A673 (cell line): ENCODE data around the gene SIX2. TPM values are rescaled to one million over a fixed set of nuclear protein-coding genes. Genes with fewer than 3 reads are reported as not detected.

Source experiments
- BruUV-seq: library from RNA; stranded (reverse); fragments of 400-500 nt; replicated peaks from 2 replicates; lab custom pipeline; 2021; lab: Mats Ljungman, UMichigan
- CTCF ChIA-PET: fragments of 300-600 bp; sonication (Branson Sonifier 250); formaldehyde crosslinking; loops from one replicate; lab custom pipeline; 2022; ENCODE audit warnings: antibody characterized with exemption; lab: Charles Lee
- POLR2A ChIA-PET: fragments of 300-600 bp; sonication (Branson Sonifier 250); formaldehyde crosslinking; loops from one replicate; lab custom pipeline; 2022; ENCODE audit warnings: antibody characterized with exemption; ENCODE audit not compliant: low non-redundant PET; lab: Charles Lee
- DNase-seq: peaks from one replicate; pipeline ENCODE4 v3.0.0-alpha.2; 2015; ENCODE audit warnings: low spot score
- H3K27ac ChIP-seq: fragments of 200-600 bp; sonication (generic); 2 replicates; pipeline ENCODE4 v1.5.1; 2016; ENCODE audit warnings: mixed run types, low read depth, mild to moderate bottlenecking, mixed read lengths, antibody characterized with exemption, low read length; ENCODE audit not compliant: poor library complexity, severe bottlenecking
- H3K27me3 ChIP-seq: fragments of 200-600 bp; sonication (generic); replicated peaks from 2 replicates; pipeline ENCODE4 v1.6.1; 2017; ENCODE audit warnings: mixed run types, low read depth, mild to moderate bottlenecking, mixed read lengths, antibody characterized with exemption, low read length; ENCODE audit not compliant: insufficient read depth, poor library complexity
- H3K36me3 ChIP-seq: fragments of 200-600 bp; sonication (generic); 2 replicates; pipeline ENCODE4 v1.6.1; 2016; ENCODE audit warnings: mixed run types, mild to moderate bottlenecking, mixed read lengths, antibody characterized with exemption, low read length; ENCODE audit not compliant: insufficient read depth, poor library complexity, severe bottlenecking
- H3K4me1 ChIP-seq: fragments of 200-600 bp; sonication (generic); 2 replicates; pipeline ENCODE4 v1.6.1; 2017; ENCODE audit warnings: mixed run types, mild to moderate bottlenecking, mixed read lengths, antibody characterized with exemption, low read length; ENCODE audit not compliant: insufficient read depth, poor library complexity, severe bottlenecking
- H3K4me3 ChIP-seq: fragments of 200-600 bp; sonication (generic); 2 replicates; pipeline ENCODE4 v1.5.1; 2016; ENCODE audit warnings: low read depth, mixed run types, mild to moderate bottlenecking, mixed read lengths, low read length; ENCODE audit not compliant: poor library complexity, severe bottlenecking
- H3K9me3 ChIP-seq: fragments of 200-600 bp; sonication (generic); 2 replicates; pipeline ENCODE4 v1.6.1; 2016; ENCODE audit warnings: mixed run types, low read depth, mild to moderate bottlenecking, mixed read lengths, antibody characterized with exemption, low read length; ENCODE audit not compliant: poor library complexity, severe bottlenecking
- CTCF ChIP-seq: fragments of 300-800, 200-600 bp; sonication (generic); conservative IDR thresholded peaks from 2 replicates; pipeline ENCODE4 v1.5.1; 2017; ENCODE audit warnings: low read depth, mild to moderate bottlenecking, antibody characterized with exemption, low read length, moderate library complexity, mixed read lengths
- EZH2 ChIP-seq: fragments of 200-600 bp; sonication (generic); IDR thresholded peaks from 2 replicates; pipeline ENCODE4 v1.6.1; 2017; ENCODE audit warnings: borderline replicate concordance, low read depth, mild to moderate bottlenecking, mixed read lengths, antibody characterized with exemption, low read length; ENCODE audit not compliant: poor library complexity, severe bottlenecking
- intact Hi-C: fragments of 100-400 bp; cut with micrococcal nuclease; formaldehyde crosslinking; loops from one replicate; pipeline ENCODE4 v1.10.0; 2022; ENCODE audit not compliant: unreplicated experiment
- total RNA-seq: library from RNA; stranded (reverse); gene quantifications from 2 replicates; pipeline ENCODE4 v1.2.3, GENCODE V29; 2021

The SIX2 gene
- total RNA-seq, 1 experiment from 2014 or later: not detected

DNA sequence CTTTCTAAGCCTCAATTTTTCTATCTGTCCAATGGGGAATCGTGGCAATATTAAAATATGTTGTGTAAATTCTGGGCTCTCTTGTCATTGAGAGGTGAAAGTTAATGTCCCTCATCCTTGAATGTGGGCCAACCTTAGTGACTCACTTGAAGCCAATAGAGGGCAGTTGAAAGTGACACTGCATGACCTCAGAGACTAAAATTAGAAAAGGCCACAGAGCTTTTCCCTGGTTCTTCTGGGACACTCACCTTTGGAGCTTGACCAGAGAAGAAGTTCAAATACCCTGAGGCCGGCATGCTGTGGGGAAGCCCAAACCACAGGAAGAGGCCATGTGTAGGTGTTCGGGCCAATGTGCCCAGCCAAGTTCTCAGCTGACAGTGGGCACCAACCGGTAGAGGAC is 24.1 kb upstream of the SIX2 start:
- TF ChIP-seq EZH2: no peak
- TF ChIP-seq CTCF: no peak
- H3K36me3 ChIP-seq: no peaks in the 10 kb centered on the region
- H3K4me3 ChIP-seq: no peak overlapping the region
- POLR2A ChIA-PET: no interaction called here
- no TSS peak for BruUV-seq
- intact Hi-C loops: no loop called here
- H3K27me3 ChIP-seq: no peaks in the 10 kb centered on the region
- no peaks in the 10 kb centered on the region for H3K9me3 ChIP-seq
- H3K27ac ChIP-seq: no peak overlapping the region
- no peaks in the 10 kb centered on the region for H3K4me1 ChIP-seq
- CTCF ChIA-PET: no interaction called here
- no peak for DNase-seq

DNA sequence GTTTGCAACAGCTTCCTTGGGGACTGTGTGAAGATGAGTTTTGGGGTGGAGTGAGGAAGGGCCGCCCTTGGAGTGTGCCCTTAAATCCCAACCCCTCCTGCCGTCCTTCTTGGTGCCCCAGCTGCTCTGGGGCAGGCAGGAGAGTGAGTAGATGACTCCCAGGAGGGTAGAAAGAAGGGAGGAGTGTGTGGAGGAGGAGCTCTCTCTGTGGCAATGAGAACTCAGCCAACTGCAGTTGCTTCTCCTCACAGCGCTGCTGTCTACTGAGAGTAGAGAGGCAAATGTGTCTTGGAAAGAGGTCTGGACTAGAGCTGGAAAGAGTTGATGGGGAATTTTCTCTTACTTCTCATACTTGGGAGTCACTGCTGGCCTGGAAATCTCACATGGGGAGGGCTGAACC is 21.8 kb upstream of the SIX2 start:
- CTCF ChIA-PET: interaction anchor here (0.6 kb wide), 1 partner anchor 464 kb away, joined by 3 read pairs; no protein-coding TSS in a partner anchor
- TF ChIP-seq CTCF (no peak), EZH2 (no peak)
- H3K4me1 ChIP-seq: no peaks in the 10 kb centered on the region
- intact Hi-C loops: no loop called here
- no peak overlapping the region for H3K27ac ChIP-seq
- no peaks in the 10 kb centered on the region for H3K27me3 ChIP-seq
- DNase-seq: no peak
- POLR2A ChIA-PET: no interaction called here
- no peak overlapping the region for H3K4me3 ChIP-seq
- H3K9me3 ChIP-seq: no peaks in the 10 kb centered on the region
- no TSS peak for BruUV-seq
- no peaks in the 10 kb centered on the region for H3K36me3 ChIP-seq

DNA sequence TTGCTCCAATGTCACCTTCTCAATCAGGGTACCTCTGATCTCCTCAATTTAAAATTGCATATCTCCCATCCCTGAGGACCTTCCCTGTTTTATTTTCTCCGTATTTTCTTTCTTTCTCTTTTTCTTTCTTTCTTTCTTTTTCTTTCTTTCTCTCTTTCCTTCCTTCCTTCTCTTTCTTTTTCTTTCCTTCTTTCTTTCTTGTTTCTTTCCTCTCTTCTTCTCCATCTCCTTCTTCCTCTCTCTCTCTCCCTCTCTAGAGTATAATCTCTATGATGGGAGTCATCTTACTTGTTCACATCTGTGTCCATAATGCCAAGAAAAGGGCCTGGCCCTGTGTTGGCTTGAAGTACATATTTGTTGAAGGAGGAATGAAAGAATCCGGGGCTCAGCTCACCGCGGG is 21.3 kb upstream of the SIX2 start:
- POLR2A ChIA-PET: interaction anchor here (0.6 kb wide), 1 partner anchor 302 kb away, joined by 4 read pairs; no protein-coding TSS in a partner anchor
- CTCF ChIA-PET: interaction anchor here (0.6 kb wide), 1 partner anchor 464 kb away, joined by 3 read pairs; no protein-coding TSS in a partner anchor
- Histone ChIP-seq H3K4me1 (no peaks in the 10 kb centered on the region), H3K36me3 (no peaks in the 10 kb centered on the region), H3K9me3 (no peaks in the 10 kb centered on the region), H3K27ac (no peak overlapping the region), H3K4me3 (no peak overlapping the region), H3K27me3 (no peaks in the 10 kb centered on the region)
- no peak for DNase-seq
- intact Hi-C loops: no loop called here
- no peak for TF ChIP-seq CTCF
- TF ChIP-seq EZH2: no peak
- no TSS peak for BruUV-seq
